Stimulated activated CD8-positive, alpha-beta memory T cell treated with anti-CD3 and anti-CD28 coated beads, Interleukin-7, amount 100 ng/mL, for 4 hours (primary cell): ENCODE measurements around the gene RNF144B.
"Not testable (repeated sequence)": the region's sequence is repeated elsewhere in the genome, so short reads cannot be mapped to it uniquely, and the experiment has no call there.

ENCODE experiments used
- DNase-seq, 2 donors: peaks; one replicate each; pipeline ENCODE4 v3.0.0-alpha.2; 2020; ENCODE audit warnings: low read depth in 2 of 2

Gene RNF144B

DNA sequence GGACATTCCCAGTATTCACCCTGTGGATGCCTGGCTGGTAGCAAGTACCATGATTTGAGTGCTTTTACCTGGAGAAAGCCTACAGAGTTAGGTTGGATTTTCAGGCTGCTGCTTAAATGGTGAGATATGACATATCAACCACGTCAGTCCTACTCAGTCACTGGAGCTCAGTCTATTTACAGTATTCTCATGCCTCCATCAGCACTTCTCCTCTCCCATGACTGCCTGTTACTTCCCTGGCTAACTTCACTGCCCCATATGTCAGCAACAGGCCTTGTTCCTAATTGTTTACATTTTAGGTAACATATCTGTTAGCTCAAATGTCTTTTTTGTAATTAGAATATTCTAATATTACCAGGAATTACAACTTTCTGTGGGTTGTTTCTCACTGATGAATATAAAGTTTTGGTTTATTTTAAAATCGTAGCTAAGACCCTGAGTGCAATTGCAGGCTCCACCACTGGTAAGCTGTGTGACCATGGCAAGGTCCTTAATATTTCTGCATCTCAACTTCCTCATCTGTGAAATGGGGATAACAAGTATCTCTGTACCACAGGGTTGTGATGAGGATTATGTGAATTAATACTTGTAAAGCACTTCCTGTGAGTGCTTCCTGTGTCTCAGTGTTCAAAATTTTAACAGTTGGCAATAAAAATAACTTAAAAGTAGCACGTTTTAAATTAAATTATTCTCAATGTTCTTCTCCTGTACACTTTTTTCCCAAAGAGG lies 54.3 kb downstream of the RNF144B start:
- no peak for DNase-seq

DNA sequence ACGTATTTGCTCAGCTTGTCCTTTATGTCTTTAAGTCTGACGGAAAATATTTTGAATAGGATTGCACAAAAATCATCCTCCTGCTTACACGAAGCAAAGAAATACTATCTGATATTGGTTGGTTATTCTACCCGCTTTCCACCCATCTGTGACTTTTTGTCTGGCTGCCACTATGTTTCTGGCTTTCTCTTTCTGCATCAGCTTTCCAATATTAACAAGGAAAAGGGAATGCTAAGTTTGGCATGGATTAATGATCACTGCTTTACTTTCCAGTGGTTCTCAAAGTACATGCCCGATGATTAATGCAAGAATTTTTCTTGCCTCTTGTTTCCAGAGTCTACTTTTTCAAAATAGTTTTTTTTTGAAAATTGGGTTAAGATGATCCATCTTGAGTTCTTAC lies 57.0 kb downstream of the RNF144B start:
- no peak for DNase-seq

- no peak for DNase-seq
Measured at GRCh38 chr6:18445228-18445627, 58.1 kb downstream of the RNF144B start.

- DNase-seq: no peak
Measured at GRCh38 chr6:18446771-18447170, 59.6 kb downstream of the RNF144B start.

DNA sequence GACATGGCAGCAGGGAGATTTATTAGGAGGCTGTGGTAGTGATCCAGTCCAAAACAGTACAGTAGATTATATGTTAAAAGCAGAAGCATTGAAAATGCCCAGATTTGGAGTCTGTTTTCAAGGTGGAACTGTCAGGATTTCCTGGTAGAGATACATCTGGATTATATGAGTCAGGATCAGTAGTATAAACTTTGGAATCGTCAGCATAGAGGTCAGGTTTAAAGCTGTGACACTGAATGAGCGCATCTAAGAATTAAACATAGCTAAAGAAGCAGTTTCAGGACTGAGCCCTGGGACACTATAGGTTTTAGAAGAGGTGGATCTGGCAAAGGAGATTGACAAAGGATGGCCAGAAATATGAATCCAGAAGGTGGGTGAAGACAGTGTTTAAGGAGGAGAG lies 60.4 kb downstream of the RNF144B start:
- no peak for DNase-seq

DNA sequence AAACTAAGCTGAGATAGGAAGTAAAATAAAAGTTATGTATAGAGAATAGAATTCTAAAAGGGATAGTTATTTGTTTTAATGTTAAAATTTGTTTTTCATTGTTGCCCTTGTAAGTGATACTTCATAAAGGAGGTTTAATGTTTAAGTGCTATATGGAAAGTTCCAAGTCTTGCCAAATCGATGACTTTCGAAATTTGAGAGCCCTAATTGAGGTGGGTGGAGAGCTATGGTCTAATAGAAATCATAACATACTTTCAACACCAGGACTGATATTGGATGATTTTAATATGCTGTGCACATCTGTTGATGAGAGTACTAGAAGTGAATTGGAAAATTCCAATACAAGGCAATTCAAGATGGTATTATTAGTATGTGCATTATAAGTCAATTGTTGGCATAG lies 64.6 kb downstream of the RNF144B start:
- DNase-seq: no peak

DNA sequence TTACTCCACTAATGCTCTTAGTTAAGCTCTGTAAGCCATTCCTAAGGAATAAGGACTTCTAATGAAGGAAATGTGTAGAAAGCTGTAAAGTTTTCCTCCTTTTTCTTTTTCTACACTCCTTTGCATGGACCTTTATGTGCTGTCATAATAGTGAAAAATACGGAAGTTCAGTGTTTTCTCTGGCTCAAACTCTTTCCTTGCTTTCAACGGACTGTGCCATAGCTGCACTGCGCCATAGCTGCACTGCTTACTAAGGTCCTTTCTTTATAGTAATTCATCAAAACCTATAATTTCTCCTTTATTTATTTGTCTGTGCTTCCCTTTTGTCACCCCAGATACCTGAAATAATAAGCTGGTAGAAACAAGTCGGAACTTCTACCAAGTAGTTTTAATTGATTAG lies 67.3 kb downstream of the RNF144B start:
- no peak for DNase-seq

- DNase-seq: no peak
Measured at GRCh38 chr6:18457065-18457737, 70.1 kb downstream of the RNF144B start.

DNA sequence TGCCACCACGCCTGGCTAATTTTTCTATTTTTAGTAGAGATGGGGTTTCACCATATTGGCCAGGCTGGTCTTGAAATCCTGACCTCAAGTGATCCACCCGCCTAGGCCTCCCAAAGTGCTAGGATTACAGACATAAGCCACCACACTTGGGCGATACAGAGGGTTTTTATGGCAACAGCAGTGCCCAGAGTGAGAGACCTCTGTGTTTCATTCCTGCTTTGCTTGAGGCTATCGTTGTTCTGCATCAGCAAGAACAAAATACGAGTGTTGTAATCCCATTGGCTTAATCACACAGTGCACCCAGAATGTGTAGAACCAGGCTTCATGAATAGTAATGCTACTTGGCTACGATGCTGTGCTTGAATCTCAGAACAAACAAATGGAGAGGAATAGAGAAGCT lies 70.9 kb downstream of the RNF144B start:
- DNase-seq: not testable (repeated sequence)

- no peak for DNase-seq
Measured at GRCh38 chr6:18463429-18463828, 76.3 kb downstream of the RNF144B start.

DNA sequence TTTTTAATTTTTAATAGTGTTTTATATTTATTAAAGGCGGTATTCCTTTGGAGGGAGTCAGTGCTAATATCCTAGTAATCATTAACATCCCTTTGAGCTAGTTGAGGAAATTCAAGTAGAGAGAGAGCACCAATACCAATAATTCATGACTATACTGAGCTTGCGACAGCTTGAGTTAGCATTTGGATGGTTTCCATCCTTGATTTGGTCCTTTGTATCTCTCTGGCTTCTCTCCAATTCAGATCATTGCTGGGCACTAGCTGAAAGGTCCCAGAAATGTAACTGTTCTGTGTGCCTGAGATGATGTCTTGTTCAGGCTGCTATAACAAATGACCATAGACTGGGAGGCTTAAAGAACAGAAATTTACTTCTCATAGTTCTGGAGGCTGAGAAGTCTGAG lies 77.0 kb downstream of the RNF144B start:
- no peak for DNase-seq

GRCh38 chr6:18465410-18466154 lies 78.4 kb downstream of the RNF144B start:
- no peak for DNase-seq

GRCh38 chr6:18467741-18468502 lies 80.8 kb downstream of the RNF144B start:
- no peak for DNase-seq

GRCh38 chr6:18468503-18468843 lies 81.3 kb downstream of the RNF144B start:
- DNase-seq: no peak

DNA sequence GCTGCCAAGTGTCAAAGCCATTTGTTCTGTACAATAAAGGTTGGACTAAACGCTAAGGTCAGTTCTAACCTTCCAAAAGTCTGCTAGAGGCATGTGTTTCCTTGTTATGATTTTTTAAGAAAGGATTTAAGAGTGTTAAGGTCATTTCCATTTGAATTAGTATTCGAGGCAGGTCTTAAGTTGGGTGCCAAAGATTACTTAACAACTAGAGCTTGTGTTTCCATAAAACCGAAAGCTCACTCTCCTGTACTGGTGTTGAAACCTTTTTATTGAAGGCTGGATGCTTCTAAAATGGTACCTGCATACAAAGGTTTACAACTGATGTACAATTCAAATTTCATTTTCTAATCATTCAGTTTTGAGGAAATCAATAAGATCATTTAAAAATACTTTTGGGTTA lies 82.4 kb downstream of the RNF144B start:
- DNase-seq: no peak

DNA sequence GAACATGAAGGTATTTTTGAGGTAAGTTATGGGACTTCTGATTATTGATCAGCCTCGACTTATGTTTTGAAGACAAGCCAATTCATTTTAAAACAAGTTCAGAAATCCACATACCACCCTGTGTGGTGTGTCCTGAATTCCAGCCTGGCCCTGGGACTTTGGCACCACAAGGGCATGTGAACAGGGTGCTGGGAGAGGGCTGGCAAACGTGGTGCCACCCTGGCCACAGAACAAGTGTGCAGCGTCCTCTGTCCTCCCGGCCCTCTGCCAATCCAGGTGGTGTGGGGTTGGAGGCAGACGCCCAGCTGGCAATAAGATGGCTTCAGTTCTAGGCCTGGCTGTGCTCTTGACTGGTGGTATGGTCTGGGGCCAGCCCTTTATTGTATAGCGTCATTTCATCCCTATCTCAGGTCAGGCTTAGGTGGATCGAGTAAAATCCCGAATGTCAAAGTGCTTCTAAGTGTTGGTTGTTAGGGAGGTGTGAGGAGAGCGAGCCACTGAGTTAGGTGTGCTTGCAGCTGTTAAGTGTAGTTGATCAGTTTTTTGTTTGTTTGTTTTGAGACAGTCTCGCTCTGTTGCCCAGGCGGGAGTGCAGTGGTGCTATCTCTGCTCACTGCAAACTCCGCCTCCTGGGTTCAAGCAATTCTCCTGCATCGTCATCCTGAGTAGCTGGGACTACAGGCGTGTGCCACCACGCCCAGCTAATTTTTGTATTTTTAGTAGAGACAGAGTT lies 84.2 kb downstream of the RNF144B start:
- no peak for DNase-seq

DNA sequence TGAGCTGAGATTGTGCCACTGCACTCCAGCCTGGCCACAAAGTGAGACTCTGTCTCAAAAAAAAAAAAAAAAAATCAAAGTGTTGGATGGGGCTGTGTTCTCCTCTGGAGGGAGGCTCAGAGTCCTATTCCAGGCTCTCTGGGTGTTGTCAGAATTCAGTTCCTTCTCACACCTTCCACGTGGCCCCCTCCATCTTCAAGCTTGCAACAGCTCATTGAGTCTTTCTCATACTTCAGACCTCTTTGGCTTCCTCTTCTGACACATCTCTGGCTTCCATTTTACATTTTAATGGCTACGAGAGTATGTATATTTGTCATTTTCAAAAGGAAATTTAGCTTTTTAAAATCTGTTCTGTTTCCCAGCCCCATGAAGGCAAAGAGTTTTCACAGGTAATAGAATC lies 85.8 kb downstream of the RNF144B start:
- DNase-seq: no peak

- no peak for DNase-seq
Measured at GRCh38 chr6:18473755-18474154, 86.6 kb downstream of the RNF144B start.

GRCh38 chr6:18477301-18477941 lies 90.3 kb downstream of the RNF144B start:
- DNase-seq: no peak

GRCh38 chr6:18478610-18479009 lies 91.5 kb downstream of the RNF144B start:
- no peak for DNase-seq

DNA sequence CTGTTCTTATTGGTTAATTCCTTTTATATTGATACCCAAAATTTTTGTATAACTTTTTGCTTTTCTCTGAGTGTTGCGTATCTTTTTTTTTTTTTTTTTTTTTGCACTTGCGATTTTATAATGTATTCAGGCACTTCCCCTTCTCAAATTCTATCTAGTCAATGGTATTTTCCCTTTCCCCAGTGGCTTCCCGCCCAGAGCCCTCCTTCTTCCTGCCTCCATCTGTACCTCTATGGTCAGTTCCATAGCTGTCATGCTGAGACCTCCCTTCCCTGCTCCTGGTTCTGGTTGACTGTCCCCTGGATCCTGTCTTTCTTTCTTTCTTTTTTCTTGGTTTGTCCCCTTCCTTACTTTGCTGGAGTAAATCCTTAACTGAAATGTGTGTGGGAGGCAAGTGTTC lies 94.7 kb downstream of the RNF144B start:
- DNase-seq: no peak
